ENCODE measurements around the gene CPXM2.

Gene CPXM2

GRCh38 chr10:123891144-123892071 is at the start of gene CPXM2:
Gene CPXM2, minus strand, starts transcription at chr10:123891807. Its CDS starts 148 bp downstream, at chr10:123891659.
- DNase-seq (ENCODE audit: low read depth): no peak

DNA sequence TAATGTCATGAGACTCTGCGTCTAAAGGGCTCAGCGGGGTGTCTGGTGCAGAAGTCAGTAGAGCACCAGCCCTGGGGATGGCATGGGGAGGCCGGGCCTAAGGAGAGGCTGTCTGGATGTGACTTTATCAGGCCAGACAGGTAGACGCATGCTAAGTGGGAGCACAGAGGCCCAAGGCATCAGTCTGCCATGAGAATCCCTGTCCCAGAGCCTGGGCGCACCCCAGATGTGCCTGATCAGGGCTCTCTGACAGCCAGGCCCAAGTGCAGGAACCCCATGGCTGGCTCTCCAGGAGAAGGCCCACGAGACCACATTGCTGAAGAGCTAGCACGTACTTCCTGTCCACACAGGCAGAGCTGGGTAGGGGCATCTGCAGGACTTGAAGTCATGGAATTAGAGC is 48.0 kb upstream of the CPXM2 start:
- DNase-seq (ENCODE audit: low read depth): no peak

DNA sequence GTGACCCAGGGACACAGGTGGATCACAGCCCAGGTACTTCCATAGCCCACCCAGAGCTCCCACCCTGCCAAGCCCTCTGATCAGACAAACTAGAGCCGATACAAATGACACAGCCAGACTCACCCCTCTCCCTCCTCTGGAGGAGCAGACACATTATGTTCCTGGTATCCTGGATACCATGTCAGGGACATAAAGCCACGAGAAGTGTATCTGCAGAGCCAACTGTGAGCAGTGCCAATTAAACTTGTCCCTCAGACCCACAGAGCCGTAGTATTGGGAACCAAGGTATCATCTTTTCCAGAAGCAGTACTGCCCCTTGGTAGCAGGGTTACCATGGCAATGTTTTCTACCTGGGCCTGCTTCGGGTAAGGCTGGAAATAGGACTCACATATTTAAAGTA is 47.3 kb upstream of the CPXM2 start:
- no peak for DNase-seq (ENCODE audit: low read depth)

GRCh38 chr10:123936426-123936825 is 44.8 kb upstream of the CPXM2 start:
- no peak for DNase-seq (ENCODE audit: low read depth)

DNA sequence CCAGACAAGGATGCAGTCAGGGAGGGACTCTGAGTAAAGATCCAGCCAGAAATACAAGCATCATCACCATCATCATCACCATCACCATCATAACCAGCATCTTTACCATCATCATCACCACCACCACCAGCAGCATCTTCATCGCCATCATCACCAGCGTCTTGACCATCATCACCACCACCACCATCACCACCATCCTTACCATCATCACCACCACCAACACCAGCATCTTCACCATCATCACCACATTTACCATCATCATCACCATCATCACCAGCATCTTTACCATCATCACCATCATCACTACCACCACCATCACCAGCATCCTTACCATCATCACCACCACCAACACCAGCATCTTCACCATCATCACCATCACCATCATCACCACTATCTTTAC is 44.1 kb upstream of the CPXM2 start:
- DNase-seq (ENCODE audit: low read depth): no peak

- DNase-seq (ENCODE audit: low read depth): no peak
These were observed 43.2 kb upstream of the CPXM2 start for GRCh38 chr10:123934846-123935245.

DNA sequence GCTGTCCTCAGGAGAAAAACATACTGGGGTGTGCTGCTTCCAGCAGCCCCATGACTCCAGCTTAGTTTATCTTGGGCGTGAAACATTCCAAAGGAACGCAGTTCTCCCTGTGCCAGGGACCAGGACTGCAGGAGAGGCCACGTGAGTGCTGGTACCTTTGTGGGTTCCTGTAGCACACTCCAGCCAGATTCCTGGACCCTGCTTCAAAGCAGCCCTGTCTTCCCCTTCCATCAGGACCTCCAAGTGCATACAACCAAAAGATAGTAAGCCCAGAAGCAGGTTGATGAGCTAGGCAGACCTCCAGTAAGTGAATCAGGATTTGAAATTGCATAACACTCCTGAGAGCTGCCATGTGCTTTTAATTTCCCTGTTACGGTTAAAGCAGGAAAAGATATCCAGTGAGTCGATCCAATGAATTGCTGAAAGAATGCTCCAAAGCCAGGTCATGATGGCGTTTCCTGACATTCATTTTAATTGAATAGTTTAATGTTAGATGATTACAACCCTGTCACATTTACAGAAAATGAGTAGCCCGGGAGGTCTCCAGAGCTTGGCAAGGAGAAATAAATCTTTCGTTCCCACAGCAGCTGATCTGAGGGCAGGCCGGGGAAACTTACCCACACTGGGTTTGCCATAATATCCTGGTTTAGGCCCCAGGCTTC is 38.9 kb upstream of the CPXM2 start:
- DNase-seq (ENCODE audit: low read depth): no peak

- DNase-seq (ENCODE audit: low read depth): no peak
These were observed 38.2 kb upstream of the CPXM2 start for GRCh38 chr10:123929791-123930190.

DNA sequence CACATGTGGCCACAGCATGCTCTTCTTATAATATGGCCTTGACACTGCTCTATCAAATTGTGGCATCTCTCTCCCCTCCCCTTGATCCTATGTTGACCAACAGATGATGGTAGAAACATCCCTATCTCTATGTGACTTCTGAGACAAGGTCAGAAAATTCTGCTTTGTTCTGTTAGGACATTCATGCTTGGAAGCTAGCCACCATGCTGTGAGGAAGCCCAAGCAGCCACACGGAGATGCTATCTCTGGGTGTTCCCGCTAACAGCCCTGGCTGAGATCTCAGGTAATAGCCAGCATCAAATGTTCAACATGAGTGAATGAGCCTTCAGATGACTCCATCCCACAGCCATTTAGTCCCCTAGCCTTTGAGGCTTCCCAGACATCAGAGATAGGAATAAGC is 36.8 kb upstream of the CPXM2 start:
- no peak for DNase-seq (ENCODE audit: low read depth)

- no peak for DNase-seq (ENCODE audit: low read depth)
These were observed 35.0 kb upstream of the CPXM2 start for GRCh38 chr10:123926401-123927264.

DNA sequence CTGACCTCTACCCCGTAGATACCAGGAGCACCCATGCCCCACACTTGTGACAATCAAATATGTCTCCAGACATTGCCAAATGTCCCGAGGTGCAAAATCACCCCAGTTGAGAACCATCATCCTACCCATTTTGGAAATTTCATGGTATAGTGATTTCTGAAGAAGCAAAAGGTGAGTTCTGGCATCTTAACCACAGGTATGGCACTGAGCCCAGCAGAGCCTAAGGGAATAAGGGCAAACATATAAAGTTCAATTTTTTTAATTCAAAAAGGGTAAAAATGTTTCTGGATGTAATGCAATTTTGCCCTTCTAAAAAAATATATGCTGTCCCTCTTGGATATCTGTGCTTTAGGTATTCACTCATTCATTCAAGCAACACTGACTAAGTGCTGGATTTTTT is 30.5 kb upstream of the CPXM2 start:
- no peak for DNase-seq (ENCODE audit: low read depth)

- DNase-seq (ENCODE audit: low read depth): no peak
These were observed 25.2 kb upstream of the CPXM2 start for GRCh38 chr10:123916775-123917174.

DNA sequence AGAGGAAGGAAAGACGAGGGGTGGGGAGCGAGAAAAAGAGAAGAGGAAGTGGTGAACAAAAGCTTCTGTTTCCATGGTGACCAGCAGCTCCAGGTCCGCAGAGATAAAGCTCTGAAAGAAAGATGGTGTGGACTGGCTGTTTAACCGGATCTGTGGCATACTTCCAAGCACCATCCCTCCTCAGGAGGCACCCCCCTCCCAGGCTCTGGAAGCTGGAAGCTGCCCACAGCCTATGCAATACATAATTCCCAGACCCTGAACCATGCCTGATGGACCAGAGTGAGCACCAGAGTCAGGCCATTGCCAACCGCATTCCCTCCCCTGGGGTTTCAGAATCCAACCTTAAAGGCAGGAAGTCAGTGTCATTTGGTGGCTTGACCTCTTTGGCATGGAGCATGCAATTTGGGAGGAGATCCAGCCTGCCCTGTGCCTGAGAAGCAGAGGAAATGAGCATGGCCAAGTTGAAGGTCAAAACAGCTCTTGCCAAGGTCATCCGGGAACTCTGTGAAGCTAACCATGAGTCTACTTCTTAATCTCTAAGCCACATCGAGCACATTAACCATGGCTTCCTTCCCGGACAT is 22.2 kb upstream of the CPXM2 start:
- no peak for DNase-seq (ENCODE audit: low read depth)

- no peak for DNase-seq (ENCODE audit: low read depth)
These were observed 21.3 kb upstream of the CPXM2 start for GRCh38 chr10:123912871-123913270.

DNA sequence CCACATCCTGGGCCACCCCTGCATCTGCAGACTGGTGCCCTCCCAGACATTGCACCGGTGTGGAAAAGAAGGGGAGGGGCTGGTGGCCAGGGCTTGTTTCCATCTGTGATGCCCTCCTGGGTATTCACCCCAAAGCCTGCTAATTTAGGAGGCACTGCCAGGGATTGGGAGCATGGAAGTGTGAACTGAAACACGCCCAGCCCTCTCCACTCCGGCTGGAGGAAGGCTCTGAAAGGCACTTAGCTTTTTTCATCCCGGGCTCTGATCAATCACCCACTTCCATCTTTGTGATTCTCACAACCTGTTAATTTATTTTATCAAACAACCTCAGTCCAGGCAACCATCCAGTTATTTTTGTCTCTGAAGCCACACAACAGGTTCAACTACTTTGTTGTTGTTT is 20.9 kb upstream of the CPXM2 start:
- no peak for DNase-seq (ENCODE audit: low read depth)

DNA sequence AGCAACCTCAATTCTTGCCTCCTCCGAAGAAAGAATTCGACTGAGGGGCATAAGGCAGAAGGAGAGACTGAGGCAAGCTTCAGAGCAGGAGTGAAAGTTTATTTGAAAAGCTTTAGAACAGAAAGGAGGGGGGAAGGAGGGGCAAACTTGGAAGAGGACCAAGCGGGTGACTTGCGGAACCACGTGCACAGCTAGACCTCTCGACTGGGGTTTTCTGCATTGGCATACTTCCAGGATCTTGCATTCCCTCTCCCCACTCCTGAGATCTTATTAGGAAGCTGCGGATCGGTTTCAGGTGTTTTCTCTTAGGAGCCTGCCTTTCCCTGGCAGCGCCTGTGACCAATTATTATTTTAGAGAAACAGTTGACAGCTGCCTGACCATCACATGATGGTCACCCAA is 20.3 kb upstream of the CPXM2 start:
- no peak for DNase-seq (ENCODE audit: low read depth)

GRCh38 chr10:123909866-123910265 is 18.3 kb upstream of the CPXM2 start:
- no peak for DNase-seq (ENCODE audit: low read depth)

DNA sequence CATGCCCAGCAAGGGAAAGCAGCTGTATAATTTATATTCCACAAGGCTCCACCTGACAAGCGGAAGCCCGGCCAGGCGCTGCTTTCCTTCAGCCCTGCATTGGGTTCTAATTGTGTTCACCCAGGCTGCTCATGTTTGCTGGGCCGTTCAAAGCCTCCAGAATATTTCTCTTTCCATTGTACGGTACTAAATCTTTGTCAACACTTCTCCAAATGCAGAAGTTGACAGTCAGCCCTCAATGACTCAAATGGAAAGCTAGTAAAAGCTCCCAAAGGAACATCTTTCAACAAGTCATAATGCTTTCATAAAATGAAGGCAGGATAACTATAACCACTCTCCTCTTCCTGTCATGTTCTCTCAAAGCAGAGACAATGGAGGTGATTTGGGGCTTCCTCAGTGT is 17.8 kb upstream of the CPXM2 start:
- DNase-seq (ENCODE audit: low read depth): no peak

GRCh38 chr10:123908379-123908778 is 16.8 kb upstream of the CPXM2 start:
- DNase-seq (ENCODE audit: low read depth): no peak

- DNase-seq (ENCODE audit: low read depth): no peak
These were observed 15.5 kb upstream of the CPXM2 start for GRCh38 chr10:123906884-123907652.

DNA sequence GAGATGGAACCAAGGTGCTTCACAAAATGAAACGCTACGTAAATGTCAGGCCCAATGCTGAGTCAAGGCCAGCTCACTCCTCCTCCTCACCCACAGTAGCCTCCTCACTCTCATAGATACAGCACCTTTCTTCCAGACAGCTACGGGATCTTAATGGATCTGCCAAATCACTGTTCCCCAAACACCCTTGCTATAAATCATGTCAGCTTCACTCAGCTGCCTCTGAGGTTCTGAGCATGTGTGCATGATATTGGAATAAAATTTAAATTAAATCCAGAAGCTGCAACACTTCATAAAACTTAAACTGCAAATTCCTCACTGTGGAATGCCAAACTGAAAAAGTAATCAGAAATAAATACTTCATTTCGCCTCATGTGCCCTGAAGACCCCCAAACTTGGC is 14.7 kb upstream of the CPXM2 start:
- no peak for DNase-seq (ENCODE audit: low read depth)
